Inflammatory macrophage treated with lipopolysaccharide for 1 hour (primary cell): ENCODE results near the gene FHIT.
A peak's percentile ranks its signal among the peaks of the same experiment; 100 is the strongest.
"Not testable (repeated sequence)": the region's sequence is repeated elsewhere in the genome, so short reads cannot be mapped to it uniquely, and the experiment has no call there.

ENCODE experiments used
- DNase-seq, 2 donors: peaks; one replicate each; pipeline ENCODE4 v3.0.0-alpha.2; 2020 to 2022

FHIT gene

GRCh38 chr3:60598671-60599070 lies 652.6 kb downstream of the FHIT start:
- DNase-seq: no peak

- DNase-seq: peak in 1 of 2 donors; percentile 33
Measured at GRCh38 chr3:60594025-60594424, 657.2 kb downstream of the FHIT start.

DNA sequence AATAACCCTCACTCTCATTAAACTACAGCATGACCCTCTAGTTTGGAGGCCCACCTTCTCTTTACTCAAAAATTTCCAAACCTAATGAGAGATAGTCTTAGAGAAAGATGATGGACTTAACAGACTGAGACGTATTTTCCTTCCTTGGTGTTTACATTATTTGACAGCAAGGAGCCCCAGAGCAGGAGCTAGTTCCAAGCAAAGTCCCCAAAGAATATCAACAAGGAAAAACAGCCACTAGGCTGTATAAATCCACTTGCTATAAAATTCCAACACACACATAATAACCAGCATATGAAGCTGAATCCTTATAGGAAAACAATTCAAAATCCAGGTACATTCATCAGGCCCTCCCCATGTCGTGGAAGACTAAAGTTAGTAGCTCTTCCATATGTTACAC lies 660.0 kb downstream of the FHIT start:
- DNase-seq: no peak

- DNase-seq: no peak
Measured at GRCh38 chr3:60588806-60589205, 662.4 kb downstream of the FHIT start.

GRCh38 chr3:60585918-60586317 lies 665.3 kb downstream of the FHIT start:
- DNase-seq: peak; percentile 8 to 9

DNA sequence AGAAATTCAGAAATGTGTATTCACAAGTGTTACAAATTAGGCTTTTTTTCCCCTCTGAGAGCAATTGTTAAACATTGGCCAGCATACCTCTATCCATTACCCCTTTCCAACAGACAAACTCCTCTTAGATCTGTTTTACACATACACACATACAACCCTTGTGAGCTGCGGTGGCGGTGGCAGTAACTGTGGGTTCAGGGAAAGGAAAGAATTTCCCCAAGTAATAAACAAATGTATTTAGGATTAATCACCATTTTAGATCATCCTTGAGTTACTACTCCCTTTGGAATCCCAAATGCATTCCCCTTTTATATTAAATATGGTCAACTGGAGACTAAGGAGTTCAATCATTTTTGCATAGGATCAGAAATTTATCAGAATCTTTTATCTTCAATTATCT lies 667.0 kb downstream of the FHIT start:
- no peak for DNase-seq

DNA sequence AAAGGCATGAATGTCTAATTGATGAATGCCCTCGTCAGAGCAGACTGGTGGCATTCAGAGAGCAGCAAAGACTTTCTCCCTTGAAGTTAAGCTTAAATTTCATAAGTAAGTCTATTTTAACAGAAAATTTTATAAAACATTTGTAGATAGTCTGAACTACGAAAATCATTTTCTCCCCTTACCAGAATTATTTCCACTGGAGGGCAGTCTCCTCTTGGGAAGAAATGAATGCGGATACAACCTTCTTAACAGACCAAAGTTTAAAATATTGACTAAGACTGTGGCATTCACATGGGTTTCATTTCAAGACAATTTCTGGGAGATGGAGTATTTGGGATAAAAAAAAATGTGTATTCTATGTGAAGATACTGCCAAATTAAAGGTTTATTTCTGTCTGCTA lies 669.0 kb downstream of the FHIT start:
- DNase-seq: no peak

GRCh38 chr3:60580809-60581208 lies 670.4 kb downstream of the FHIT start:
- no peak for DNase-seq

GRCh38 chr3:60579734-60580133 lies 671.5 kb downstream of the FHIT start:
- DNase-seq: no peak

DNA sequence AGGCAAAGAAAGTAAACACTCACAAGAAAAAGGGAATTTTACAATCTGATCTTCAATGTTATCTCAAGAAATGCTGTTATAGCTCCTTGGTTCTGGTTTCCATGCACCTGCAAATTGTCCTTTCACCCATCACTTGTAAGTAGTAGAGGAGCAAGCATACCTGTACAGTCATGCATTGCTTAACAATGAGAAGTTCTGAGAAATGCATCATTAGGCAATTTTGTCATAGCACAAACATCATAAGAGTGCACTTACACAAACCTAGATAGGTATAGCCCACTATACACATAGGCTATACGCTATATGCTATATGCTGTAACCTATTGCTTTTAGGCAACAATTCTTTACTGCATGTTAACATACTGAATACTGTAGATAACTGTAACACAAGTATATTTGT lies 672.3 kb downstream of the FHIT start:
- DNase-seq: no peak

DNA sequence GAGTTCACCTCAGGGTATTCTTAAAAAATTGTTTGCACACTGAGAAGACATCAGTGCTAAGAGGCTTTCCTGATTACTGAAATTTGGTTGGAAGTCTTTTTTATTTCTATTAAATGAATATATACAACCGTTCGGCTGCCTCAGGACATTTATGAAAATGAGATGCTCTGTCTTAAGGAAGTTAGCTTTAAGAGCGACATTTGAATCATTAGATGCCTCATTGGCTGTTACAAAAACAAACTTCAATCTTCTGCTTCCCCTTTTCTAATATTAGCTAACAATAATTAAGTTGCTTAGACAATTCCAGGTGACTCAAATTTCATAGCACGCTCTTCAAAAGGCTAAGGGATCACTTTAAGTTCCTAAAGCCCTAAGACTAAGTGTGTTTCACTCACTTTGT lies 673.7 kb downstream of the FHIT start:
- no peak for DNase-seq

DNA sequence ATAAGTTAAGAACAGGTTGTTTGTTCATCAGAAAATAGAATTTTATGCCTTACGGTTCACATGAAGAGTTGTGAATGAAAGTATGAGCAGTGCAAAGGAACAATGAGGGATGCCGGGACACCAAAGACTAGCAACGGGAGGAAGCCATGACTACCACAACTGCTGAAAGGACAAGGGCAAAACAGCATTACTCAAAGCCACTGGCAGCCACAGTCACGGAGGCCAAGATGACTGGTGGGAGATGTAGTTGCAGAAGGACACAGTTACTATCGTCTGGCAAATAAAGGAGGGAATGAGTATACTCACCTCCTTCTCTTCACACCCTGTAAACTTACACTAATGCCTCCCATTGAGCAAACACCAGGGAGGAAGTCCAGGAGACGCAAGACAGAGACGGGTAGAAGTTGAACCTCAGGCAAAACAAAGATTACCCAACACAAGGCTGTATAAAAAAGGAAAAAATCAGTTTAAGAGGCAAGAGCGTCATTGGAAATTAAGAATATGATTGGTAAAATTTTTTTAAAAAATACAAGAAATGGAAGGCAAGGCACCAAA lies 675.5 kb downstream of the FHIT start:
- no peak for DNase-seq

DNA sequence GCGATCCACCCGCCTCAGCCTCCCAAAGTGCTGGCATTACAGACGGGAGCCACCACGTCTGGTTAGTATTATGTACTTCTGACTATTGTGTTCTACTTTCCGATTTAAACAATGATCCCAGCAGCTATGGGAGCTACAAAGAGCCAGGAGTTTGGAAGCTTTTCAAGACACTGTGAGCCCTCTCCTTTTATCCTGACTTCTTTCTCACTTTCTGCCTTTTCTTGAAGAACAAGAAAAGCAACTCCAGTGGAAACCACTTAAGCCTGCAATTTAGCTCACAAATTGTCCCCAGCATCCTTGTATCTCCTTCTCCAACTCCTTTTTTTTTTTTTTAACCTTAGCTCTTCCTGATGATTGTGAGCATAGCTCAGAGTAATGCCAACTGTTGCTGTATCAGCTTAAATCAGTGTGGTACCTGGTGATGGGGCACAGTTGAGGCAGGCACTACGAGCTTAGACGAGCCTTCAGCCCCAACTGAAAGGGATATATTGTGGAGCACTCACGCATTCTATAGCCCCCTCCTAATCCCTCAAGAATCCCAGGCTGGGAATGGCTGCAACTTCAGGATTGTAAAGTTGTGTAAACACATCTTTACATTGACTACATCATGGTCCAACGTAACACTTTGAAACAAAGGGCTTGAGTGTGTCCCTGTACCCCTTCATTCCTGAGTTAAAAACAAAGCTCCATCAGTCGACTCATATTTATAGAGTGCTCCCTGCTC lies 677.0 kb downstream of the FHIT start:
- no peak for DNase-seq

GRCh38 chr3:60573494-60573893 lies 677.8 kb downstream of the FHIT start:
- DNase-seq: no peak

- DNase-seq: no peak
Measured at GRCh38 chr3:60571511-60571910, 679.7 kb downstream of the FHIT start.

DNA sequence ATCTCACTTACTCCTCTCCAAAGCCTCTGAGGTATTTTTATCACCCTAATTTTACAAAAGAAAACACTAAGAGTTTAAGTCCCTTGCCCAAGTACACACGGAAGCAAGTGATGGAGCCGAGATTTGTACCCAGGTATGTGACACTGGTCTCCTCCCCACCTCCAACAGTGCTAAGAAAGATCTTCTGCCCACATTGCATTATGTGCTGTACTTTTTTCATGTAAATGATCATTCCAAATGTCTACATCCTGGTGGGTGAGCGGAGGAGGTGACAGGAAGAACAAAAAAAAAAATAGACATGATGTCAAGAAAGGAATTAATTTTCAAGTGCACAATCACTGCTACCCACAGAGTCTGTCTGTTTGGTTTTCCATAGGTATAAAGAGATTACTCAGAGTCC lies 694.1 kb downstream of the FHIT start:
- no peak for DNase-seq

GRCh38 chr3:60555686-60556354 lies 695.4 kb downstream of the FHIT start:
- DNase-seq: no peak

GRCh38 chr3:60553144-60553543 lies 698.1 kb downstream of the FHIT start:
- no peak for DNase-seq

- DNase-seq: no peak
Measured at GRCh38 chr3:60552581-60552980, 698.7 kb downstream of the FHIT start.

GRCh38 chr3:60551455-60552209 lies 699.6 kb downstream of the FHIT start:
- DNase-seq: no peak

DNA sequence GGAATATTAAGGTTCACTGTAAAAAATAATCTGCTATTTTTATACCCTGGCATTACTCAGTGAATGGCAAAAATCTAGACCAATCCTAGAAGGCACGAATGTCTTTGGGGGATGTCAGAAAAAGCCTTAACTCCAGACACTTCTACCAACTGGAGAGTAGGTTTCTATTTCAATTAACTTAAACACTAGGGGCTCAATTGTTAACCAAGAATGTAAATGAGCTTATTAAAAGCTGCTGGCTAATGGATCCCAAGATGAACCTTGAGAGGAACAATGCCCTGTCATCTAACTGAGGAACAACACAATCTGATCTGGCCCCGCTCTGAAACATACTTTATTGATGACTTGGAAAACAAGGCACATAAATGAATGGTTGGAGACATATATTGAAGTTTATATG lies 701.4 kb downstream of the FHIT start:
- no peak for DNase-seq

- no peak for DNase-seq
Measured at GRCh38 chr3:60542995-60543394, 708.3 kb downstream of the FHIT start.

DNA sequence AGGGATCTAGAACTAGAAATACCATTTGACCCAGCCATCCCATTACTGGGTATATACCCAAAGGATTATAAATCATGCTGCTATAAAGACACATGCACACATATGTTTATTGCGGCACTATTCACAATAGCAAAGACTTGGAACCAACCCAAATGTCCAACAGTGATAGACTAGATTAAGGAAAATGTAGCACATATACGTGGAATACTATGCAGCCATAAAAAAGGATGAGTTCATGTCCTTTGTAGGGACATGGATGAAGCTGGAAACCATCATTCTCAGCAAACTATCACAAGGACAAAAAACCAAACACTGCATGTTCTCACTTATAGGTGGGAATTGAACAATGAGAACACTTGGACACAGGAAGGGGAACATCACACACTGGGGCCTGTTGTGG lies 711.9 kb downstream of the FHIT start:
- not testable (repeated sequence) for DNase-seq

- DNase-seq: no peak
Measured at GRCh38 chr3:60536420-60536819, 714.8 kb downstream of the FHIT start.
